Bronchial epithelial cell (primary cell): Measurements from ENCODE around the gene GRIK1. TPM values are rescaled to one million over a fixed set of nuclear protein-coding genes. Genes with fewer than 3 reads are reported as not detected.

ENCODE experiments used
- DNase-seq: peaks from one replicate; pipeline ENCODE4 v3.0.0-alpha.2; 2010; ENCODE audit warnings: low read depth
- FAIRE-seq: peaks from 2 replicates; lab custom pipeline; 2011; peaks lifted over from hg19 to GRCh38; lab: Jason Lieb, UNC
- H3K27me3 ChIP-seq: 2 replicates; pipeline ENCODE4 v1.5.1; 2011; ENCODE audit warnings: low read length; ENCODE audit not compliant: control insufficient read depth, insufficient read depth
- H3K36me3 ChIP-seq: 2 replicates; pipeline ENCODE4 v1.5.1; 2011; ENCODE audit warnings: low read length; ENCODE audit not compliant: control insufficient read depth, insufficient read depth
- H3K4me3 ChIP-seq: 2 replicates; pipeline ENCODE4 v1.5.1; 2011; ENCODE audit warnings: mild to moderate bottlenecking, low read depth, low read length, control low read depth
- CTCF ChIP-seq: IDR thresholded peaks from 2 replicates; pipeline ENCODE4 v1.5.1; 2011; ENCODE audit warnings: mild to moderate bottlenecking, moderate library complexity, low read length, control low read depth, inconsistent platforms; ENCODE audit not compliant: insufficient read depth, severe bottlenecking
- total RNA-seq: library from RNA; depleted of rRNA; stranded (reverse); fragments of >200 nt; gene quantifications from 2 replicates; pipeline ENCODE4 v1.2.1, GENCODE V29; 2014

Gene GRIK1
- total RNA-seq, 1 donor from 2014 or later, result not detected

- Histone ChIP-seq H3K4me3 (no peak overlapping the region), H3K36me3 (no peaks in the 10 kb centered on the region), H3K27me3 (no peaks in the 10 kb centered on the region)
- TF ChIP-seq CTCF, result no peak
- DNase-seq, result no peak
- FAIRE-seq, result no peak
Measured at GRCh38 chr21:29793712-29794111, 146.1 kb downstream of the GRIK1 start.

GRCh38 chr21:29789393-29789792, 150.4 kb downstream of the GRIK1 start:
- no peak for TF ChIP-seq CTCF
- DNase-seq, result no peak
- no peak for FAIRE-seq
- Histone ChIP-seq H3K36me3 (no peaks in the 10 kb centered on the region), H3K27me3 (no peaks in the 10 kb centered on the region), H3K4me3 (no peak overlapping the region)

- no peak for TF ChIP-seq CTCF
- Histone ChIP-seq H3K36me3 (no peaks in the 10 kb centered on the region), H3K27me3 (no peaks in the 10 kb centered on the region), H3K4me3 (no peak overlapping the region)
- no peak for DNase-seq
- no peak for FAIRE-seq
Measured at GRCh38 chr21:29788752-29789151, 151.0 kb downstream of the GRIK1 start.

GRCh38 chr21:29787361-29787909, 152.4 kb downstream of the GRIK1 start:
- Histone ChIP-seq H3K27me3 (no peaks in the 10 kb centered on the region), H3K4me3 (no peak overlapping the region), H3K36me3 (no peaks in the 10 kb centered on the region)
- FAIRE-seq, result no peak
- no peak for DNase-seq
- TF ChIP-seq CTCF, result no peak

GRCh38 chr21:29786496-29787360, 153.1 kb downstream of the GRIK1 start:
- H3K36me3 ChIP-seq, result no peaks in the 10 kb centered on the region
- FAIRE-seq (no peak), DNase-seq (no peak)
- no peak overlapping the region for H3K4me3 ChIP-seq
- no peak for TF ChIP-seq CTCF
- H3K27me3 ChIP-seq, result no peaks in the 10 kb centered on the region
